ENCODE results near the gene SPC24.

DNA sequence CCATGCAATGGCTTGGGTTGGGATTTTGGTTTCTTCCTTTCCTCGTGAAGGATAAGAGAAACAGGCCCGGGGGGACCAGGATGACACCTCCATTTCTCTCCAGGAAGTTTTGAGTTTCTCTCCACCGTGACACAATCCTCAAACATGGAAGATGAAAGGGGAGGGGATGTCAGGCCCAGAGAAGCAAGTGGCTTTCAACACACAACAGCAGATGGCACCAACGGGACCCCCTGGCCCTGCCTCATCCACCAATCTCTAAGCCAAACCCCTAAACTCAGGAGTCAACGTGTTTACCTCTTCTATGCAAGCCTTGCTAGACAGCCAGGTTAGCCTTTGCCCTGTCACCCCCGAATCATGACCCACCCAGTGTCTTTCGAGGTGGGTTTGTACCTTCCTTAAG lies 24.1 kb downstream of the SPC24 start:
- TF ChIP-seq, protein P1, sequence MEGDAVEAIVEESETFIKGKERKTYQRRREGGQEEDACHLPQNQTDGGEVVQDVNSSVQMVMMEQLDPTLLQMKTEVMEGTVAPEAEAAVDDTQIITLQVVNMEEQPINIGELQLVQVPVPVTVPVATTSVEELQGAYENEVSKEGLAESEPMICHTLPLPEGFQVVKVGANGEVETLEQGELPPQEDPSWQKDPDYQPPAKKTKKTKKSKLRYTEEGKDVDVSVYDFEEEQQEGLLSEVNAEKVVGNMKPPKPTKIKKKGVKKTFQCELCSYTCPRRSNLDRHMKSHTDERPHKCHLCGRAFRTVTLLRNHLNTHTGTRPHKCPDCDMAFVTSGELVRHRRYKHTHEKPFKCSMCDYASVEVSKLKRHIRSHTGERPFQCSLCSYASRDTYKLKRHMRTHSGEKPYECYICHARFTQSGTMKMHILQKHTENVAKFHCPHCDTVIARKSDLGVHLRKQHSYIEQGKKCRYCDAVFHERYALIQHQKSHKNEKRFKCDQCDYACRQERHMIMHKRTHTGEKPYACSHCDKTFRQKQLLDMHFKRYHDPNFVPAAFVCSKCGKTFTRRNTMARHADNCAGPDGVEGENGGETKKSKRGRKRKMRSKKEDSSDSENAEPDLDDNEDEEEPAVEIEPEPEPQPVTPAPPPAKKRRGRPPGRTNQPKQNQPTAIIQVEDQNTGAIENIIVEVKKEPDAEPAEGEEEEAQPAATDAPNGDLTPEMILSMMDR (IDR thresholded peaks at IDR 0.05; ENCODE audit: low read depth, low read length, poor library complexity, severe bottlenecking) = no peak
- no peak for TF ChIP-seq EZH2phosphoT487 (IDR thresholded peaks at IDR 0.05; ENCODE audit: borderline replicate concordance, low read length)
